HepG2 (cell line): ENCODE results near the gene TTLL12. TPM values are rescaled to one million over a fixed set of nuclear protein-coding genes. Genes with fewer than 3 reads are reported as not detected.

Experiments used
- ATAC-seq: fragments of 200-7000 bp; cut with Tn5 transposase; 3 replicates; pipeline ENCODE4 v1.9.1; 2020; ENCODE audit warnings: mild to moderate bottlenecking, moderate library complexity
- BruUV-seq: library from RNA; stranded (reverse); fragments of 400-500 nt; replicated peaks from 2 replicates; lab custom pipeline; 2021; lab: Mats Ljungman, UMichigan
- CTCF ChIA-PET: fragments of 300-600 bp; formaldehyde crosslinking; extraction: SDS; loops from one replicate; lab custom pipeline; 2021; ENCODE audit warnings: low total read pairs, inconsistent platforms, low intra/inter-chr PET ratio; lab: Yijun Ruan, JAX
- POLR2A ChIA-PET: fragments of 350-600 bp; sonication (Branson Sonifier 250); formaldehyde crosslinking; loops from one replicate; lab custom pipeline; 2020; ENCODE audit warnings: antibody characterized with exemption, inconsistent platforms; lab: Yijun Ruan, JAX
- DNase-seq: peaks from one replicate; pipeline ENCODE4 v3.0.0-alpha.2; 2015; ENCODE audit warnings: low spot score
- FAIRE-seq: peaks from 3 replicates; lab custom pipeline; 2011; peaks lifted over from hg19 to GRCh38; lab: Jason Lieb, UNC
- H2AFZ ChIP-seq: one replicate; pipeline ENCODE4 v1.6.1; 2011; ENCODE audit warnings: low read length, inconsistent platforms
- H3K27ac ChIP-seq: fragments of 300-600 bp; 3 replicates; pipeline ENCODE4 v1.8.0; 2011; ENCODE audit warnings: mixed run types, mild to moderate bottlenecking, mixed read lengths, low read length, inconsistent platforms; ENCODE audit not compliant: insufficient read depth; ENCODE audit errors: extremely low read length
- H3K27me3 ChIP-seq, 2 experiments: fragments of 200-600 bp in 1 of 2; 2 replicates in 1 of 2; 3 replicates in 1 of 2; pipeline versions ENCODE4 v1.6.0 to v1.8.0; 2011; ENCODE audit warnings: low read length in 2 of 2, mild to moderate bottlenecking in 2 of 2, moderate library complexity in 2 of 2, inconsistent platforms in 1 of 2; ENCODE audit not compliant: insufficient read depth in 2 of 2, control insufficient read depth in 1 of 2
- H3K36me3 ChIP-seq, 2 experiments: fragments of 200-600 bp in 1 of 2; replicated peaks in 1 of 2; 2 replicates in 1 of 2; 3 replicates in 1 of 2; pipeline versions ENCODE4 v1.5.1 to v1.8.0; 2011; ENCODE audit warnings: low read length in 2 of 2, inconsistent platforms in 1 of 2; ENCODE audit not compliant: insufficient read depth in 2 of 2, control insufficient read depth in 1 of 2
- H3K4me1 ChIP-seq: 2 replicates; pipeline ENCODE4 v1.5.1; 2012; ENCODE audit warnings: low read length, inconsistent platforms; ENCODE audit not compliant: insufficient read depth
- H3K4me2 ChIP-seq: 2 replicates; pipeline ENCODE4 v1.6.0; 2011; ENCODE audit warnings: low read depth, low read length, inconsistent platforms
- H3K4me3 ChIP-seq, 3 experiments: fragments of 200-600 bp in 1 of 3; sonication (generic), shearing (Covaris generic) in 1 of 3; replicated peaks in 1 of 3; 2 replicates each; pipeline ENCODE4 v1.5.1; 2011 to 2016; ENCODE audit warnings: low read length in 3 of 3, inconsistent platforms in 2 of 3, low read depth in 2 of 3, mild to moderate bottlenecking in 2 of 3, control low read depth in 1 of 3, mixed read lengths in 1 of 3; ENCODE audit not compliant: insufficient read depth in 1 of 3
- H3K79me2 ChIP-seq: one replicate; pipeline ENCODE4 v1.6.1; 2011; ENCODE audit warnings: low read length, inconsistent platforms; ENCODE audit not compliant: insufficient read depth
- H3K9ac ChIP-seq: 2 replicates; pipeline ENCODE4 v1.6.0; 2011; ENCODE audit warnings: mild to moderate bottlenecking, low read depth, low read length, inconsistent platforms; ENCODE audit not compliant: insufficient read depth
- H3K9me3 ChIP-seq: 2 replicates; pipeline ENCODE4 v1.5.1; 2012; ENCODE audit warnings: mild to moderate bottlenecking, low read length
- H4K20me1 ChIP-seq: 2 replicates; pipeline ENCODE4 v1.6.0; 2011; ENCODE audit warnings: inconsistent platforms, mild to moderate bottlenecking, low read length, moderate library complexity; ENCODE audit not compliant: insufficient read depth
- NONO ChIP-seq, 2 experiments: fragments of 450-650 bp in 1 of 2; sonication (generic) in 1 of 2; formaldehyde crosslinking in 1 of 2; IDR thresholded peaks in 1 of 2; conservative IDR thresholded peaks in 1 of 2; 2 replicates each; pipeline versions ENCODE4 v1.6.1 to v1.8.0; 2017 to 2022; ENCODE audit warnings: mild to moderate bottlenecking in 1 of 2, missing genetic modification reagents in 1 of 2, moderate library complexity in 1 of 2
- ZNF143 ChIP-seq: sonication (generic); formaldehyde crosslinking; IDR thresholded peaks from 2 replicates; pipeline ENCODE4 v1.4.0; 2020; ENCODE audit warnings: missing genetic modification reagents
- WGBS: methylation state at CpG from one replicate; pipeline ENCODE4 v1.1.6; 2017; ENCODE audit warnings: low lambda C conversion rate; 5-methylcytosine and 5-hydroxymethylcytosine counted together
- in situ Hi-C: cut with HindIII; loops from 2 replicates; pipeline ENCODE4 v1.10.0; 2017; ENCODE audit warnings: low pct_unique_long_range_greater_than_20kb; ENCODE audit not compliant: extremely low pct_ligation_motif_present
- intact Hi-C: fragments of 100-400 bp; cut with micrococcal nuclease; formaldehyde crosslinking; loops from one replicate; pipeline ENCODE4 v1.10.0; 2022; ENCODE audit not compliant: unreplicated experiment
- polyA plus RNA-seq, 8 experiments: library from polyadenylated mRNA; depleted of rRNA in 3 of 8; stranded (reverse) in 7 of 8; unstranded in 1 of 8; fragments of >200 nt; fragmentation: Illumina TruSeq in 4 of 8; extraction: Trizol in 4 of 8; gene quantifications; 2 replicates each; pipeline versions ENCODE4 v1.2.1 to v1.2.3, GENCODE V29; 2011 to 2016; ENCODE audit warnings: low read depth in 4 of 8, missing spikeins in 1 of 8, mixed read lengths in 1 of 8; ENCODE audit not compliant: insufficient read depth in 1 of 8
- total RNA-seq, 5 experiments: library from RNA; depleted of rRNA; stranded (reverse); fragments of >200 nt; fragmentation: Illumina TruSeq; extraction: Trizol; gene quantifications; 2 replicates each; pipeline ENCODE4 v1.2.3, GENCODE V29; 2016; ENCODE audit warnings: low read depth in 1 of 5
- TF ChIP-seq, protein P1 (sequence below): IDR thresholded peaks from 2 replicates; pipeline ENCODE4 v1.4.0; 2020; ENCODE audit warnings: mild to moderate bottlenecking, missing genetic modification reagents
- TF ChIP-seq, protein P2 (sequence below): sonication (generic); formaldehyde crosslinking; IDR thresholded peaks from 2 replicates; pipeline ENCODE4 v1.9.0; 2021; ENCODE audit warnings: missing genetic modification reagents, borderline replicate concordance
- TF ChIP-seq, protein P3 (sequence below): IDR thresholded peaks from 2 replicates; pipeline ENCODE4 v1.6.1; 2016; ENCODE audit warnings: missing compliant biosample characterization, missing genetic modification reagents, borderline replicate concordance
- TF ChIP-seq, protein P4 (sequence below): sonication (generic); formaldehyde crosslinking; IDR thresholded peaks from 2 replicates; pipeline ENCODE4 v1.5.0; 2020; ENCODE audit warnings: mild to moderate bottlenecking, missing genetic modification reagents, moderate library complexity

TTLL12 gene
- total and polyA plus RNA-seq, 2 of the 13 experiments (the other 11 are each of a cell fraction or from before 2014, with no cell fraction given): 11.9 to 38.1 TPM

DNA sequence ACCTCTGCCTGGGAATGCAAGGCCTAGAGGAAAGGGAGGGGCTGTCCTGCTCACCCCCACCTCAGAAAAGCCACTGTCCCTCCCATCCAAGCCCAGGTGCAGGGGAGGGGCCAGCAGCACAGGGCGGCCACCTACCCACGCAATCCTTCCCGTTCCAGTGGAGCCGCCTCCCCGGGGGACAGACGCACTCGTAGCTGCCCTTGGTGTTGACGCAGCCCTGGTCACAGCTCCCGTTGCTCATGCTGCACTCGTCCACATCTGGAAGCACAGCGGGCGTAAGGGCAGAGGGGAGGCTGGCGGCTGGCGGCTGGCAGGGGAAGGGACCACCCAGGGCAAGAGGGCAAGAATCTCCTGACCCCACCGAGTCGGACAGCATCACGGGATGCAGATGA is 40.3 kb upstream of the TTLL12 start (continued):
- TF ChIP-seq, protein P1, sequence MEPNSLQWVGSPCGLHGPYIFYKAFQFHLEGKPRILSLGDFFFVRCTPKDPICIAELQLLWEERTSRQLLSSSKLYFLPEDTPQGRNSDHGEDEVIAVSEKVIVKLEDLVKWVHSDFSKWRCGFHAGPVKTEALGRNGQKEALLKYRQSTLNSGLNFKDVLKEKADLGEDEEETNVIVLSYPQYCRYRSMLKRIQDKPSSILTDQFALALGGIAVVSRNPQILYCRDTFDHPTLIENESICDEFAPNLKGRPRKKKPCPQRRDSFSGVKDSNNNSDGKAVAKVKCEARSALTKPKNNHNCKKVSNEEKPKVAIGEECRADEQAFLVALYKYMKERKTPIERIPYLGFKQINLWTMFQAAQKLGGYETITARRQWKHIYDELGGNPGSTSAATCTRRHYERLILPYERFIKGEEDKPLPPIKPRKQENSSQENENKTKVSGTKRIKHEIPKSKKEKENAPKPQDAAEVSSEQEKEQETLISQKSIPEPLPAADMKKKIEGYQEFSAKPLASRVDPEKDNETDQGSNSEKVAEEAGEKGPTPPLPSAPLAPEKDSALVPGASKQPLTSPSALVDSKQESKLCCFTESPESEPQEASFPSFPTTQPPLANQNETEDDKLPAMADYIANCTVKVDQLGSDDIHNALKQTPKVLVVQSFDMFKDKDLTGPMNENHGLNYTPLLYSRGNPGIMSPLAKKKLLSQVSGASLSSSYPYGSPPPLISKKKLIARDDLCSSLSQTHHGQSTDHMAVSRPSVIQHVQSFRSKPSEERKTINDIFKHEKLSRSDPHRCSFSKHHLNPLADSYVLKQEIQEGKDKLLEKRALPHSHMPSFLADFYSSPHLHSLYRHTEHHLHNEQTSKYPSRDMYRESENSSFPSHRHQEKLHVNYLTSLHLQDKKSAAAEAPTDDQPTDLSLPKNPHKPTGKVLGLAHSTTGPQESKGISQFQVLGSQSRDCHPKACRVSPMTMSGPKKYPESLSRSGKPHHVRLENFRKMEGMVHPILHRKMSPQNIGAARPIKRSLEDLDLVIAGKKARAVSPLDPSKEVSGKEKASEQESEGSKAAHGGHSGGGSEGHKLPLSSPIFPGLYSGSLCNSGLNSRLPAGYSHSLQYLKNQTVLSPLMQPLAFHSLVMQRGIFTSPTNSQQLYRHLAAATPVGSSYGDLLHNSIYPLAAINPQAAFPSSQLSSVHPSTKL: no peak
- no peak for TF ChIP-seq ZNF143

DNA sequence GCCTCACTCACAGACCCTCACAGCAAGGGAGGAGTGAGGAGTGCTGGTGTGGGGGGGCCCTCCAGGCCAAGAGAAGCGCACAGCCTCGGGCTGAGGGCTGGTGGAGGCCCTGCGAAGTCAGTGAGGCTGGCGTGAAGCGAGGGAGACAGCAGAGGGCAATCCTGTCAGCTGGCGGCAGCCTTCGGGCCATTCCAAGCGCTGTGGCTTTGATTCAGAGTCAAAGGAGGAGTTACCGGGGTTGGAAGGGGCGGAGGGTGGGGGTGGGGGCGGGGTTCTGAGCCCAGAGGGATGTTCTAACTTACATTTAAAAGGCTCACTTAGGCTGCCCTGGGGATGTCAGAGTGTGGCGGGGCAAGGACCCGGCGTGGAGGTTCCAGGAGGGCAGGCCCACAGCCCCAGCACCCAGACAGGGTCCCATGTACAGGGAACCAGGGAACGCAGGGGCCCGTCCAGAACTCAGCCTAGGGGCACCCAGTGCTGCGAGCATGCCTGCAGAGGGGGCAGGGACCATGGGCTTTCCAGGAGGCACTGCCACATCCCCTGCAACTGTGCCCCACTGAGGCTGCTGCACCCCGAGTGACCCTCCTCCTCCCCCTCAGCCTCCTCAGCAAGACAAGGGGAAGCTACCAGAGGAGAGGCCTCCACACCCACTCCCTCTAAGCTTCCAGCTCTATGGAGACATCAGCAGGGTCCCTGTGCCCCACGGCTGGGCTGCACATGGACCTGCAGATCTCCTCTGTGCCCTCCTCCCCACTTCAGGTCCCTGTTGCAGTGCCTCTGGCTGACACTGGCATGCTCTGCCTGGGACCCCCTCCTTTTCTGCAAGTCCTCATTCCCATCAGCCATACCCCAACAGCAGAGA is 39.7 kb upstream of the TTLL12 start:
- CTCF ChIA-PET: no interaction called here
- POLR2A ChIA-PET: interaction anchor here (0.9 kb wide), 1 partner anchor 39 kb away, joined by 3 read pairs; no protein-coding TSS in a partner anchor
- intact Hi-C loops (no loop called here), in situ Hi-C loops (no loop called here)
- Histone ChIP-seq H3K9ac (no peak overlapping the region), H3K27ac (no peak overlapping the region), H3K79me2 (no peaks in the 10 kb centered on the region), H3K4me1 (peaks cover 12% of the 10 kb centered on the region), H3K9me3 (no peaks in the 10 kb centered on the region), H3K27me3 (peaks cover 13 to 49% of the 10 kb centered on the region in 2 experiments), H4K20me1 (no peaks in the 10 kb centered on the region), H3K4me2 (no peak overlapping the region), H3K4me3 (no peak overlapping the region), H2AFZ (no peak overlapping the region), H3K36me3 (no peaks in the 10 kb centered on the region)
- TF ChIP-seq, protein P2, sequence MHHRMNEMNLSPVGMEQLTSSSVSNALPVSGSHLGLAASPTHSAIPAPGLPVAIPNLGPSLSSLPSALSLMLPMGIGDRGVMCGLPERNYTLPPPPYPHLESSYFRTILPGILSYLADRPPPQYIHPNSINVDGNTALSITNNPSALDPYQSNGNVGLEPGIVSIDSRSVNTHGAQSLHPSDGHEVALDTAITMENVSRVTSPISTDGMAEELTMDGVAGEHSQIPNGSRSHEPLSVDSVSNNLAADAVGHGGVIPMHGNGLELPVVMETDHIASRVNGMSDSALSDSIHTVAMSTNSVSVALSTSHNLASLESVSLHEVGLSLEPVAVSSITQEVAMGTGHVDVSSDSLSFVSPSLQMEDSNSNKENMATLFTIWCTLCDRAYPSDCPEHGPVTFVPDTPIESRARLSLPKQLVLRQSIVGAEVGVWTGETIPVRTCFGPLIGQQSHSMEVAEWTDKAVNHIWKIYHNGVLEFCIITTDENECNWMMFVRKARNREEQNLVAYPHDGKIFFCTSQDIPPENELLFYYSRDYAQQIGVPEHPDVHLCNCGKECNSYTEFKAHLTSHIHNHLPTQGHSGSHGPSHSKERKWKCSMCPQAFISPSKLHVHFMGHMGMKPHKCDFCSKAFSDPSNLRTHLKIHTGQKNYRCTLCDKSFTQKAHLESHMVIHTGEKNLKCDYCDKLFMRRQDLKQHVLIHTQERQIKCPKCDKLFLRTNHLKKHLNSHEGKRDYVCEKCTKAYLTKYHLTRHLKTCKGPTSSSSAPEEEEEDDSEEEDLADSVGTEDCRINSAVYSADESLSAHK (CRISPR knock-in tag): no peak
- TF ChIP-seq, protein P3, sequence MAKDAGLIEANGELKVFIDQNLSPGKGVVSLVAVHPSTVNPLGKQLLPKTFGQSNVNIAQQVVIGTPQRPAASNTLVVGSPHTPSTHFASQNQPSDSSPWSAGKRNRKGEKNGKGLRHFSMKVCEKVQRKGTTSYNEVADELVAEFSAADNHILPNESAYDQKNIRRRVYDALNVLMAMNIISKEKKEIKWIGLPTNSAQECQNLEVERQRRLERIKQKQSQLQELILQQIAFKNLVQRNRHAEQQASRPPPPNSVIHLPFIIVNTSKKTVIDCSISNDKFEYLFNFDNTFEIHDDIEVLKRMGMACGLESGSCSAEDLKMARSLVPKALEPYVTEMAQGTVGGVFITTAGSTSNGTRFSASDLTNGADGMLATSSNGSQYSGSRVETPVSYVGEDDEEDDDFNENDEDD: no peak
- TF ChIP-seq NONO (IDR thresholded peaks at IDR 0.05): no peak
- TF ChIP-seq NONO (CRISPR knock-in tag; conservative IDR thresholded peaks at IDR 0.05): no peak
- TF ChIP-seq, protein P4, sequence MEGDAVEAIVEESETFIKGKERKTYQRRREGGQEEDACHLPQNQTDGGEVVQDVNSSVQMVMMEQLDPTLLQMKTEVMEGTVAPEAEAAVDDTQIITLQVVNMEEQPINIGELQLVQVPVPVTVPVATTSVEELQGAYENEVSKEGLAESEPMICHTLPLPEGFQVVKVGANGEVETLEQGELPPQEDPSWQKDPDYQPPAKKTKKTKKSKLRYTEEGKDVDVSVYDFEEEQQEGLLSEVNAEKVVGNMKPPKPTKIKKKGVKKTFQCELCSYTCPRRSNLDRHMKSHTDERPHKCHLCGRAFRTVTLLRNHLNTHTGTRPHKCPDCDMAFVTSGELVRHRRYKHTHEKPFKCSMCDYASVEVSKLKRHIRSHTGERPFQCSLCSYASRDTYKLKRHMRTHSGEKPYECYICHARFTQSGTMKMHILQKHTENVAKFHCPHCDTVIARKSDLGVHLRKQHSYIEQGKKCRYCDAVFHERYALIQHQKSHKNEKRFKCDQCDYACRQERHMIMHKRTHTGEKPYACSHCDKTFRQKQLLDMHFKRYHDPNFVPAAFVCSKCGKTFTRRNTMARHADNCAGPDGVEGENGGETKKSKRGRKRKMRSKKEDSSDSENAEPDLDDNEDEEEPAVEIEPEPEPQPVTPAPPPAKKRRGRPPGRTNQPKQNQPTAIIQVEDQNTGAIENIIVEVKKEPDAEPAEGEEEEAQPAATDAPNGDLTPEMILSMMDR (CRISPR knock-in tag): peak; percentile 27; the same call in 1 of the 2 replicates
- ATAC-seq (peak; percentile 64), DNase-seq (peak; percentile 23), FAIRE-seq (no peak)
- BruUV-seq: no TSS peak
- WGBS: 21% methylated on average over 3 of the region's 19 CpGs
